Measurements from ENCODE around the gene MRGPRD. TPM values are rescaled to one million over a fixed set of nuclear protein-coding genes. Genes with fewer than 3 reads are reported as not detected.

The MRGPRD gene
- total and polyA plus RNA-seq, 2 of the 13 experiments (the other 11 are each of a cell fraction or from before 2014, with no cell fraction given), result not detected

GRCh38 chr11:68947151-68947550 lies 33.6 kb downstream of the MRGPRD start:
- H3K9me3 ChIP-seq (ENCODE audit: low read length), result no peaks in the 10 kb centered on the region
- in situ Hi-C loops (cut with HindIII; ENCODE audit: extremely low pct_ligation_motif_present, low pct_unique_long_range_greater_than_20kb) (no loop called here), intact Hi-C loops (cut with micrococcal nuclease; ENCODE audit: unreplicated experiment) (no loop called here)
- POLR2A ChIA-PET, result no interaction called here
- peaks cover 0 to 4% of the 10 kb centered on the region in 2 experiments; a peak in 1 of 5 replicates for H3K27me3 ChIP-seq (ENCODE audit: control insufficient read depth in 1 of 2, insufficient read depth in 2 of 2, low read length in 2 of 2)
- no peak overlapping the region for H3K4me3 ChIP-seq (replicated peaks in 1 of 3; ENCODE audit: insufficient read depth in 1 of 3, low read depth in 2 of 3, low read length in 3 of 3)
- no TSS peak for BruUV-seq (replicated peaks)
- CTCF ChIA-PET (ENCODE audit: low intra/inter-chr PET ratio, low total read pairs), result no interaction called here
- no peaks in the 10 kb centered on the region for H3K79me2 ChIP-seq (ENCODE audit: insufficient read depth, low read length)
- no peak overlapping the region for H3K4me2 ChIP-seq (ENCODE audit: low read depth, low read length)
- TF ChIP-seq MAX (IDR thresholded peaks at IDR 0.05), result no peak
- FAIRE-seq (no peak), ATAC-seq (no peak), DNase-seq (ENCODE audit: low spot score) (no peak)
- no peak overlapping the region for H3K9ac ChIP-seq (ENCODE audit: insufficient read depth, low read depth, low read length)
- no peaks in the 10 kb centered on the region for H3K36me3 ChIP-seq (replicated peaks in 1 of 2; ENCODE audit: control insufficient read depth in 1 of 2, insufficient read depth in 2 of 2, low read length in 2 of 2)
- no peak overlapping the region for H3K27ac ChIP-seq (ENCODE audit: extremely low read length, insufficient read depth, low read length)
- no peak overlapping the region for H2AFZ ChIP-seq (ENCODE audit: low read length)
- no peaks in the 10 kb centered on the region for H4K20me1 ChIP-seq (ENCODE audit: insufficient read depth, low read length)
- WGBS (ENCODE audit: low lambda C conversion rate), result 47% methylated on average over 10 of the region's 11 CpGs
- H3K4me1 ChIP-seq (ENCODE audit: insufficient read depth, low read length), result no peaks in the 10 kb centered on the region

- Histone ChIP-seq H4K20me1 (ENCODE audit: insufficient read depth, low read length) (no peaks in the 10 kb centered on the region), H3K9me3 (ENCODE audit: low read length) (no peaks in the 10 kb centered on the region), H3K4me2 (ENCODE audit: low read depth, low read length) (no peak overlapping the region), H3K27ac (ENCODE audit: extremely low read length, insufficient read depth, low read length) (no peak overlapping the region), H3K9ac (ENCODE audit: insufficient read depth, low read depth, low read length) (no peak overlapping the region), H3K79me2 (ENCODE audit: insufficient read depth, low read length) (no peaks in the 10 kb centered on the region), H3K36me3 (replicated peaks in 1 of 2; ENCODE audit: control insufficient read depth in 1 of 2, insufficient read depth in 2 of 2, low read length in 2 of 2) (no peaks in the 10 kb centered on the region), H3K4me3 (replicated peaks in 1 of 3; ENCODE audit: insufficient read depth in 1 of 3, low read depth in 2 of 3, low read length in 3 of 3) (no peak overlapping the region), H3K27me3 (ENCODE audit: control insufficient read depth in 1 of 2, insufficient read depth in 2 of 2, low read length in 2 of 2) (peaks cover 0 to 4% of the 10 kb centered on the region in 2 experiments; a peak in 1 of 5 replicates), H2AFZ (ENCODE audit: low read length) (no peak overlapping the region), H3K4me1 (ENCODE audit: insufficient read depth, low read length) (no peaks in the 10 kb centered on the region)
- DNase-seq (ENCODE audit: low spot score), result no peak
- ChIA-PET CTCF (ENCODE audit: low intra/inter-chr PET ratio, low total read pairs) (no interaction called here), POLR2A (no interaction called here)
- in situ Hi-C loops (cut with HindIII; ENCODE audit: extremely low pct_ligation_motif_present, low pct_unique_long_range_greater_than_20kb), result no loop called here
- no peak for FAIRE-seq
- ATAC-seq, result no peak
- intact Hi-C loops (cut with micrococcal nuclease; ENCODE audit: unreplicated experiment), result no loop called here
- BruUV-seq (replicated peaks), result no TSS peak
- WGBS (ENCODE audit: low lambda C conversion rate), result 58% methylated on average over 18 of the region's 18 CpGs
- TF ChIP-seq TEAD2 (CRISPR knock-in tag; IDR thresholded peaks at IDR 0.05) (no peak), ZBTB39 (CRISPR knock-in tag; IDR thresholded peaks at IDR 0.05) (no peak), DR1 (CRISPR knock-in tag; IDR thresholded peaks at IDR 0.05) (no peak), ZNF766 (CRISPR knock-in tag; IDR thresholded peaks at IDR 0.05; ENCODE audit: borderline replicate concordance) (no peak), ZNF550 (CRISPR knock-in tag; IDR thresholded peaks at IDR 0.05; ENCODE audit: borderline replicate concordance) (no peak), WIZ (CRISPR knock-in tag; IDR thresholded peaks at IDR 0.05) (no peak), NFRKB (IDR thresholded peaks at IDR 0.05) (no peak), MATR3 (CRISPR knock-in tag; IDR thresholded peaks at IDR 0.05) (no peak), RARG (CRISPR knock-in tag; IDR thresholded peaks at IDR 0.05; ENCODE audit: low read depth) (no peak)
Measured at GRCh38 chr11:68946416-68947090, 34.2 kb downstream of the MRGPRD start.

Measured in HepG2 (cell line).